ENCODE data around the gene RIT2.

Gene RIT2

GRCh38 chr18:42956287-42956686 is 159.2 kb downstream of the RIT2 start:
- TF ChIP-seq CREB5 (CRISPR knock-in tag; IDR thresholded peaks at IDR 0.05; ENCODE audit: low read depth) (no peak; the same call in 1 of the 2 replicates), TCF4 (CRISPR knock-in tag; IDR thresholded peaks at IDR 0.05; ENCODE audit: borderline replicate concordance) (peak; percentile 75), RARB (CRISPR knock-in tag; IDR thresholded peaks at IDR 0.05) (no peak), ZNF70 (CRISPR knock-in tag; IDR thresholded peaks at IDR 0.05) (0 out of 2 replicates have a peak, but pooled peaks have one; percentile 10), ZNF565 (CRISPR knock-in tag; conservative IDR thresholded peaks at IDR 0.05; ENCODE audit: low read depth) (no peak), ZC3H10 (CRISPR knock-in tag; IDR thresholded peaks at IDR 0.05) (no peak), TOX (CRISPR knock-in tag; IDR thresholded peaks at IDR 0.05; ENCODE audit: borderline replicate concordance) (no peak), ZFP3 (CRISPR knock-in tag; IDR thresholded peaks at IDR 0.05) (no peak), OSR1 (CRISPR knock-in tag; IDR thresholded peaks at IDR 0.05) (no peak), BACH2 (CRISPR knock-in tag; IDR thresholded peaks at IDR 0.05; ENCODE audit: borderline replicate concordance) (no peak), CSDC2 (CRISPR knock-in tag; IDR thresholded peaks at IDR 0.05) (no peak), SNAI2 (CRISPR knock-in tag; IDR thresholded peaks at IDR 0.05) (0 out of 2 replicates have a peak, but pooled peaks have one; percentile 45), ISL1 (CRISPR knock-in tag; IDR thresholded peaks at IDR 0.05) (peak; percentile 68), GLIS3 (CRISPR knock-in tag; IDR thresholded peaks at IDR 0.05) (no peak)
- TF ChIP-seq, protein P1, sequence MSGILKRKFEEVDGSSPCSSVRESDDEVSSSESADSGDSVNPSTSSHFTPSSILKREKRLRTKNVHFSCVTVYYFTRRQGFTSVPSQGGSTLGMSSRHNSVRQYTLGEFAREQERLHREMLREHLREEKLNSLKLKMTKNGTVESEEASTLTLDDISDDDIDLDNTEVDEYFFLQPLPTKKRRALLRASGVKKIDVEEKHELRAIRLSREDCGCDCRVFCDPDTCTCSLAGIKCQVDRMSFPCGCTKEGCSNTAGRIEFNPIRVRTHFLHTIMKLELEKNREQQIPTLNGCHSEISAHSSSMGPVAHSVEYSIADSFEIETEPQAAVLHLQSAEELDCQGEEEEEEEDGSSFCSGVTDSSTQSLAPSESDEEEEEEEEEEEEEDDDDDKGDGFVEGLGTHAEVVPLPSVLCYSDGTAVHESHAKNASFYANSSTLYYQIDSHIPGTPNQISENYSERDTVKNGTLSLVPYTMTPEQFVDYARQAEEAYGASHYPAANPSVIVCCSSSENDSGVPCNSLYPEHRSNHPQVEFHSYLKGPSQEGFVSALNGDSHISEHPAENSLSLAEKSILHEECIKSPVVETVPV (CRISPR knock-in tag; IDR thresholded peaks at IDR 0.05): 0 out of 2 replicates have a peak, but pooled peaks have one; percentile 35
- no peak for ATAC-seq

DNA sequence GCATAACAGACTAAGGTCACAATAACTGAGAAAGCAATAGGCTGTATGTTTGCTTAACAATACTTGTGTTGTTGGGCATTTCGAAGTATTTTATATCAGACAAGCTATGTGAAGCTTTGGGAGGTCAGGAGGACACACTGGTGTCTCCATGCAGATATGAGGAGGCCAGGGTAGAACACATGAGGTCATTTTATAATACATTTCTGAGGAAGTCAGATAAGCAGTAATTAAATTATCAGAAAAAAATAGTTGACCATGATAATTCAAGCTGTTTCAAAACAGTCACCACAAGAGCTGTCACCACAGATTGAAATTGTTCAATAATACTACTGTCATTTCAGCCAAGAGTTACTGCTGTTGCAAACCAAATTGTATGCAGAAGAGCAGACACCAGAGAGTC is 160.6 kb downstream of the RIT2 start:
- TF ChIP-seq ZFP3 (CRISPR knock-in tag; IDR thresholded peaks at IDR 0.05) (peak; percentile 65; the same call in 1 of the 2 replicates), CSDC2 (CRISPR knock-in tag; IDR thresholded peaks at IDR 0.05) (no peak), POU6F1 (CRISPR knock-in tag; IDR thresholded peaks at IDR 0.05; ENCODE audit: borderline replicate concordance, low read depth) (no peak), BACH2 (CRISPR knock-in tag; IDR thresholded peaks at IDR 0.05; ENCODE audit: borderline replicate concordance) (no peak), TOX (CRISPR knock-in tag; IDR thresholded peaks at IDR 0.05; ENCODE audit: borderline replicate concordance) (no peak), SNAI2 (CRISPR knock-in tag; IDR thresholded peaks at IDR 0.05) (peak; percentile 90), ISL1 (CRISPR knock-in tag; IDR thresholded peaks at IDR 0.05) (peak; percentile 80), ZFP30 (CRISPR knock-in tag; IDR thresholded peaks at IDR 0.05) (no peak), TCF4 (CRISPR knock-in tag; IDR thresholded peaks at IDR 0.05; ENCODE audit: borderline replicate concordance) (peak; percentile 44; the same call in 1 of the 2 replicates), ARNTL (CRISPR knock-in tag; IDR thresholded peaks at IDR 0.05; ENCODE audit: borderline replicate concordance, low read depth) (no peak), ZNF70 (CRISPR knock-in tag; IDR thresholded peaks at IDR 0.05) (0 out of 2 replicates have a peak, but pooled peaks have one; percentile 5), PATZ1 (CRISPR knock-in tag; IDR thresholded peaks at IDR 0.05; ENCODE audit: borderline replicate concordance) (no peak), ZNF565 (CRISPR knock-in tag; conservative IDR thresholded peaks at IDR 0.05; ENCODE audit: low read depth) (no peak), ZNF8 (CRISPR knock-in tag; IDR thresholded peaks at IDR 0.05) (no peak), CREB5 (CRISPR knock-in tag; IDR thresholded peaks at IDR 0.05; ENCODE audit: low read depth) (peak; percentile 85)
- TF ChIP-seq, protein P2, sequence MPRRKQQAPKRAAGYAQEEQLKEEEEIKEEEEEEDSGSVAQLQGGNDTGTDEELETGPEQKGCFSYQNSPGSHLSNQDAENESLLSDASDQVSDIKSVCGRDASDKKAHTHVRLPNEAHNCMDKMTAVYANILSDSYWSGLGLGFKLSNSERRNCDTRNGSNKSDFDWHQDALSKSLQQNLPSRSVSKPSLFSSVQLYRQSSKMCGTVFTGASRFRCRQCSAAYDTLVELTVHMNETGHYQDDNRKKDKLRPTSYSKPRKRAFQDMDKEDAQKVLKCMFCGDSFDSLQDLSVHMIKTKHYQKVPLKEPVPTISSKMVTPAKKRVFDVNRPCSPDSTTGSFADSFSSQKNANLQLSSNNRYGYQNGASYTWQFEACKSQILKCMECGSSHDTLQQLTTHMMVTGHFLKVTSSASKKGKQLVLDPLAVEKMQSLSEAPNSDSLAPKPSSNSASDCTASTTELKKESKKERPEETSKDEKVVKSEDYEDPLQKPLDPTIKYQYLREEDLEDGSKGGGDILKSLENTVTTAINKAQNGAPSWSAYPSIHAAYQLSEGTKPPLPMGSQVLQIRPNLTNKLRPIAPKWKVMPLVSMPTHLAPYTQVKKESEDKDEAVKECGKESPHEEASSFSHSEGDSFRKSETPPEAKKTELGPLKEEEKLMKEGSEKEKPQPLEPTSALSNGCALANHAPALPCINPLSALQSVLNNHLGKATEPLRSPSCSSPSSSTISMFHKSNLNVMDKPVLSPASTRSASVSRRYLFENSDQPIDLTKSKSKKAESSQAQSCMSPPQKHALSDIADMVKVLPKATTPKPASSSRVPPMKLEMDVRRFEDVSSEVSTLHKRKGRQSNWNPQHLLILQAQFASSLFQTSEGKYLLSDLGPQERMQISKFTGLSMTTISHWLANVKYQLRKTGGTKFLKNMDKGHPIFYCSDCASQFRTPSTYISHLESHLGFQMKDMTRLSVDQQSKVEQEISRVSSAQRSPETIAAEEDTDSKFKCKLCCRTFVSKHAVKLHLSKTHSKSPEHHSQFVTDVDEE (CRISPR knock-in tag; IDR thresholded peaks at IDR 0.05): peak; percentile 82
- TF ChIP-seq, protein P1 (CRISPR knock-in tag; IDR thresholded peaks at IDR 0.05): 0 out of 2 replicates have a peak, but pooled peaks have one; percentile 24
- no peak for ATAC-seq

Measured in SK-N-SH treated with all-trans-retinoic acid at 6 μM for 48 hours (cell line).